ENCODE results near the gene DUS1L. TPM values are rescaled to one million over a fixed set of nuclear protein-coding genes. Genes with fewer than 3 reads are reported as not detected.

Gene DUS1L
- polyA plus RNA-seq, 1 donor (not counting 4 experiments of a cell fraction or from before 2014, with no cell fraction given), result 49.1 TPM

GRCh38 chr17:82010575-82011525, 54.8 kb downstream of the DUS1L start:
- dilution Hi-C loops (cut with MboI; ENCODE audit: extremely low pct_ligation_motif_present, low sequenced_read_pairs), result no loop called here
- Histone ChIP-seq H3K36me3 (ENCODE audit: control insufficient read depth in 2 of 2, extremely low read depth in 1 of 2, insufficient read depth in 2 of 2, low read length in 2 of 2) (no peaks in the 10 kb centered on the region), H3K79me2 (ENCODE audit: control insufficient read depth, insufficient read depth, low read length) (no peaks in the 10 kb centered on the region), H3K9ac (ENCODE audit: control insufficient read depth, extremely low read depth, insufficient read depth, low read length) (no peak overlapping the region), H3K4me3 (ENCODE audit: control insufficient read depth in 2 of 3, extremely low read depth in 1 of 3, insufficient read depth in 2 of 3, low read depth in 1 of 3, low read length in 3 of 3) (no peak overlapping the region), H3K4me2 (ENCODE audit: control insufficient read depth, extremely low read depth, insufficient read depth, low read depth, low read length) (no peak overlapping the region), H3K27ac (ENCODE audit: control insufficient read depth, insufficient read depth, low read length) (no peak overlapping the region), H3K9me1 (ENCODE audit: control insufficient read depth, extremely low read depth, insufficient read depth, low read length) (no peaks in the 10 kb centered on the region), H4K20me1 (ENCODE audit: control insufficient read depth, extremely low read depth, insufficient read depth, low read length) (no peaks in the 10 kb centered on the region), H3K9me3 (ENCODE audit: control insufficient read depth, low read depth, low read length) (no peaks in the 10 kb centered on the region), H3K27me3 (ENCODE audit: control insufficient read depth, extremely low read depth, insufficient read depth, low read length) (no peaks in the 10 kb centered on the region), H3K4me1 (ENCODE audit: control insufficient read depth, extremely low read depth, insufficient read depth, low read length) (peaks cover 30% of the 10 kb centered on the region), H2AFZ (ENCODE audit: control insufficient read depth, low read length) (no peak overlapping the region)
- no peak for TF ChIP-seq EZH2 (IDR thresholded peaks at IDR 0.05; ENCODE audit: low read length)
- no peak for TF ChIP-seq CTCF (optimal IDR thresholded peaks at IDR 0.05 in 1 of 3, IDR thresholded peaks at IDR 0.05 in 1 of 3, conservative IDR thresholded peaks at IDR 0.05 in 1 of 3; ENCODE audit: extremely low read depth in 1 of 3, insufficient read depth in 2 of 3, low read length in 3 of 3)
- DNase-seq (ENCODE audit: low read depth, low spot score) (no peak), FAIRE-seq (no peak)

GRCh38 chr17:82009413-82009812, 56.2 kb downstream of the DUS1L start:
- dilution Hi-C loops (cut with MboI; ENCODE audit: extremely low pct_ligation_motif_present, low sequenced_read_pairs), result no loop called here
- Histone ChIP-seq H3K36me3 (ENCODE audit: control insufficient read depth in 2 of 2, extremely low read depth in 1 of 2, insufficient read depth in 2 of 2, low read length in 2 of 2) (no peaks in the 10 kb centered on the region), H3K4me2 (ENCODE audit: control insufficient read depth, extremely low read depth, insufficient read depth, low read depth, low read length) (no peak overlapping the region), H3K9me1 (ENCODE audit: control insufficient read depth, extremely low read depth, insufficient read depth, low read length) (no peaks in the 10 kb centered on the region), H3K9me3 (ENCODE audit: control insufficient read depth, low read depth, low read length) (no peaks in the 10 kb centered on the region), H4K20me1 (ENCODE audit: control insufficient read depth, extremely low read depth, insufficient read depth, low read length) (no peaks in the 10 kb centered on the region), H3K4me1 (ENCODE audit: control insufficient read depth, extremely low read depth, insufficient read depth, low read length) (peaks cover 32% of the 10 kb centered on the region), H3K9ac (ENCODE audit: control insufficient read depth, extremely low read depth, insufficient read depth, low read length) (no peak overlapping the region), H3K27ac (ENCODE audit: control insufficient read depth, insufficient read depth, low read length) (no peak overlapping the region), H2AFZ (ENCODE audit: control insufficient read depth, low read length) (no peak overlapping the region), H3K79me2 (ENCODE audit: control insufficient read depth, insufficient read depth, low read length) (no peaks in the 10 kb centered on the region), H3K4me3 (ENCODE audit: control insufficient read depth in 2 of 3, extremely low read depth in 1 of 3, insufficient read depth in 2 of 3, low read depth in 1 of 3, low read length in 3 of 3) (no peak overlapping the region), H3K27me3 (ENCODE audit: control insufficient read depth, extremely low read depth, insufficient read depth, low read length) (no peaks in the 10 kb centered on the region)
- no peak for FAIRE-seq
- TF ChIP-seq CTCF (optimal IDR thresholded peaks at IDR 0.05 in 1 of 3, IDR thresholded peaks at IDR 0.05 in 1 of 3, conservative IDR thresholded peaks at IDR 0.05 in 1 of 3; ENCODE audit: extremely low read depth in 1 of 3, insufficient read depth in 2 of 3, low read length in 3 of 3) (no peak), EZH2 (IDR thresholded peaks at IDR 0.05; ENCODE audit: low read length) (no peak)
- no peak for DNase-seq (ENCODE audit: low read depth, low spot score)

All from keratinocyte (primary cell).